IMR-90 (cell line): ENCODE measurements around the gene IL1R2. TPM values are rescaled to one million over a fixed set of nuclear protein-coding genes. Genes with fewer than 3 reads are reported as not detected.

Experiments used
- ATAC-seq: fragments of 200-7000 bp; cut with Tn5 transposase; 2 replicates; pipeline ENCODE4 v1.9.1; 2020; ENCODE audit warnings: low read depth, mild to moderate bottlenecking, moderate library complexity
- BruUV-seq: library from RNA; stranded (reverse); fragments of 400-500 nt; replicated peaks from 2 replicates; lab custom pipeline; 2021; lab: Mats Ljungman, UMichigan
- CTCF ChIA-PET: fragments of 300-600 bp; formaldehyde crosslinking; extraction: SDS; loops from one replicate; lab custom pipeline; 2021; ENCODE audit warnings: antibody characterized with exemption; lab: Yijun Ruan, JAX
- POLR2A ChIA-PET: fragments of 300-600 bp; sonication (Branson Sonifier 250); formaldehyde crosslinking; loops from one replicate; lab custom pipeline; 2022; ENCODE audit warnings: antibody characterized with exemption; ENCODE audit not compliant: unreplicated experiment; lab: Charles Lee
- DNase-seq: peaks from one replicate; pipeline ENCODE4 v3.0.0; 2013
- H2AFZ ChIP-seq: replicated peaks from 2 replicates; pipeline ENCODE3; 2013; ENCODE audit warnings: low read length, mild to moderate bottlenecking; ENCODE audit not compliant: poor library complexity
- H2AK5ac ChIP-seq: 2 replicates; pipeline ENCODE4 v1.6.1; 2013; ENCODE audit warnings: low read depth, low read length, inconsistent platforms
- H2AK9ac ChIP-seq: replicated peaks from 2 replicates; pipeline ENCODE3; 2013; ENCODE audit warnings: mild to moderate bottlenecking, low read depth, low read length, moderate library complexity; ENCODE audit not compliant: poor library complexity
- H2BK120ac ChIP-seq: 2 replicates; pipeline ENCODE4 v1.6.1; 2013; ENCODE audit warnings: low read depth, low read length, inconsistent platforms
- H2BK15ac ChIP-seq: 3 replicates; pipeline ENCODE4 v1.6.1; 2013; ENCODE audit warnings: low read depth, low read length, inconsistent platforms
- H2BK20ac ChIP-seq: 2 replicates; pipeline ENCODE4 v1.6.1; 2013; ENCODE audit warnings: low read depth, mild to moderate bottlenecking, inconsistent platforms, low read length, moderate library complexity
- H2BK5ac ChIP-seq: 2 replicates; pipeline ENCODE4 v1.6.1; 2013; ENCODE audit warnings: mild to moderate bottlenecking, low read depth, low read length, inconsistent platforms; ENCODE audit not compliant: poor library complexity, severe bottlenecking
- H3K14ac ChIP-seq: replicated peaks from 2 replicates; pipeline ENCODE4 v1.6.1; 2013; ENCODE audit warnings: low read depth, low read length, inconsistent platforms
- H3K18ac ChIP-seq: 2 replicates; pipeline ENCODE4 v1.6.1; 2013; ENCODE audit warnings: low read depth, low read length, control low read depth
- H3K23ac ChIP-seq: 2 replicates; pipeline ENCODE4 v1.6.1; 2013; ENCODE audit warnings: low read depth, low read length, inconsistent platforms
- H3K27ac ChIP-seq: 2 replicates; pipeline ENCODE4 v1.5.1; 2013; ENCODE audit warnings: mild to moderate bottlenecking, control low read depth, low read length; ENCODE audit not compliant: insufficient read depth
- H3K27me3 ChIP-seq: 2 replicates; pipeline ENCODE4 v1.6.1; 2013; ENCODE audit warnings: low read length; ENCODE audit not compliant: control insufficient read depth, insufficient read depth
- H3K36me3 ChIP-seq: 2 replicates; pipeline ENCODE4 v1.6.1; 2013; ENCODE audit warnings: low read length, mixed read lengths; ENCODE audit not compliant: control insufficient read depth, insufficient read depth
- H3K4ac ChIP-seq: 2 replicates; pipeline ENCODE4 v1.6.1; 2013; ENCODE audit warnings: low read depth, low read length, inconsistent platforms
- H3K4me1 ChIP-seq: 2 replicates; pipeline ENCODE4 v1.6.1; 2013; ENCODE audit warnings: low read length, mixed read lengths; ENCODE audit not compliant: control insufficient read depth, insufficient read depth
- H3K4me2 ChIP-seq: 2 replicates; pipeline ENCODE4 v1.6.1; 2013; ENCODE audit warnings: low read depth, mild to moderate bottlenecking, control low read depth, low read length, moderate library complexity
- H3K4me3 ChIP-seq: 2 replicates; pipeline ENCODE4 v1.5.1; 2013; ENCODE audit warnings: low read depth, mild to moderate bottlenecking, control low read depth, low read length, moderate library complexity; ENCODE audit not compliant: insufficient read depth
- H3K56ac ChIP-seq: 2 replicates; pipeline ENCODE4 v1.6.1; 2013; ENCODE audit warnings: low read length, inconsistent platforms; ENCODE audit not compliant: insufficient read depth; ENCODE audit errors: extremely low read depth
- H3K79me1 ChIP-seq, 2 experiments: 2 replicates each; pipeline ENCODE4 v1.6.1; 2013; ENCODE audit warnings: low read length in 2 of 2, inconsistent platforms in 1 of 2, low read depth in 1 of 2
- H3K9ac ChIP-seq: 2 replicates; pipeline ENCODE4 v1.6.1; 2013; ENCODE audit warnings: low read depth, low read length, control low read depth
- H3K9me1 ChIP-seq: 2 replicates; pipeline ENCODE4 v1.6.1; 2013; ENCODE audit warnings: low read length, inconsistent platforms; ENCODE audit not compliant: insufficient read depth
- H3K9me3 ChIP-seq: 2 replicates; pipeline ENCODE4 v1.6.1; 2013; ENCODE audit warnings: low read length; ENCODE audit not compliant: control insufficient read depth, insufficient read depth
- H4K20me1 ChIP-seq: 2 replicates; pipeline ENCODE4 v1.6.1; 2013; ENCODE audit warnings: low read length, inconsistent platforms; ENCODE audit not compliant: insufficient read depth
- H4K5ac ChIP-seq: 2 replicates; pipeline ENCODE4 v1.6.1; 2013; ENCODE audit warnings: mild to moderate bottlenecking, low read depth, low read length, control low read depth
- H4K8ac ChIP-seq, 2 experiments: 2 replicates each; pipeline ENCODE4 v1.6.1; 2013; ENCODE audit warnings: low read depth in 2 of 2, low read length in 2 of 2, control low read depth in 1 of 2, inconsistent platforms in 1 of 2
- H4K91ac ChIP-seq: 2 replicates; pipeline ENCODE4 v1.6.1; 2013; ENCODE audit warnings: low read depth, low read length, inconsistent platforms; ENCODE audit not compliant: insufficient read depth
- BHLHE40 ChIP-seq: fragments of 150-350 bp; IDR thresholded peaks from 2 replicates; pipeline ENCODE4 v1.6.1; 2016; ENCODE audit warnings: mild to moderate bottlenecking, low read depth, low read length
- CEBPB ChIP-seq: IDR thresholded peaks from 2 replicates; pipeline ENCODE4 v1.6.1; 2012; ENCODE audit warnings: low read depth, low read length, improper control_type of control experiment
- CHD1 ChIP-seq: IDR thresholded peaks from 2 replicates; pipeline ENCODE4 v1.6.1; 2012; ENCODE audit warnings: low read depth, low read length, improper control_type of control experiment
- ELK1 ChIP-seq: fragments of 150-350 bp; IDR thresholded peaks from 2 replicates; pipeline ENCODE4 v1.6.1; 2016; ENCODE audit warnings: low read depth, mild to moderate bottlenecking, low read length, moderate library complexity, borderline replicate concordance
- FOS ChIP-seq: fragments of 150-350 bp; IDR thresholded peaks from 2 replicates; pipeline ENCODE4 v1.6.1; 2016; ENCODE audit warnings: low read depth, low read length
- MAFK ChIP-seq: IDR thresholded peaks from 2 replicates; pipeline ENCODE4 v1.6.1; 2012; ENCODE audit warnings: low read depth, low read length, improper control_type of control experiment
- MAZ ChIP-seq: IDR thresholded peaks from 2 replicates; pipeline ENCODE4 v1.6.1; 2012; ENCODE audit warnings: low read depth, mild to moderate bottlenecking, low read length, improper control_type of control experiment, moderate library complexity, borderline replicate concordance
- MXI1 ChIP-seq: IDR thresholded peaks from 2 replicates; pipeline ENCODE4 v1.6.1; 2012; ENCODE audit warnings: low read depth, mild to moderate bottlenecking, low read length, moderate library complexity, borderline replicate concordance
- NFE2L2 ChIP-seq: fragments of 150-350 bp; IDR thresholded peaks from 2 replicates; pipeline ENCODE4 v1.6.1; 2016; ENCODE audit warnings: low read depth, mild to moderate bottlenecking, low read length
- POLR2A ChIP-seq: IDR thresholded peaks from 2 replicates; pipeline ENCODE4 v1.6.1; 2012; ENCODE audit warnings: mild to moderate bottlenecking, low read depth, low read length
- RAD21 ChIP-seq: IDR thresholded peaks from 2 replicates; pipeline ENCODE4 v1.6.1; 2012; ENCODE audit warnings: low read length, improper control_type of control experiment
- RCOR1 ChIP-seq: IDR thresholded peaks from 2 replicates; pipeline ENCODE4 v1.6.1; 2012; ENCODE audit warnings: mild to moderate bottlenecking, low read length, improper control_type of control experiment; ENCODE audit not compliant: insufficient replicate concordance
- RFX5 ChIP-seq: IDR thresholded peaks from 2 replicates; pipeline ENCODE4 v1.8.0; 2012; ENCODE audit warnings: low read depth, mild to moderate bottlenecking, low read length, moderate library complexity
- SMC3 ChIP-seq: fragments of 150-350 bp; IDR thresholded peaks from 2 replicates; pipeline ENCODE4 v1.6.1; 2016; ENCODE audit warnings: low read depth, mild to moderate bottlenecking, antibody characterized with exemption, low read length, moderate library complexity
- USF2 ChIP-seq: fragments of 150-350 bp; IDR thresholded peaks from 2 replicates; pipeline ENCODE4 v1.6.1; 2017; ENCODE audit warnings: mild to moderate bottlenecking, antibody characterized with exemption, low read length, low read depth
- WGBS, 2 experiments: methylation state at CpG; one replicate each; pipeline versions ENCODE4 v1.1.5 to v1.1.7; 2013; ENCODE audit warnings: missing lambda C conversion rate in 2 of 2; ENCODE audit not compliant: insufficient read length in 1 of 2; ENCODE audit errors: extremely low coverage in 2 of 2; 5-methylcytosine and 5-hydroxymethylcytosine counted together
- dilution Hi-C: fragments of 300-500 bp; cut with HindIII; formaldehyde crosslinking; loops from one replicate; pipeline ENCODE4 v1.14.3; 2018; ENCODE audit warnings: low sequenced_read_pairs; ENCODE audit not compliant: unreplicated experiment
- in situ Hi-C: fragments of 300-500 bp; cut with MboI; formaldehyde crosslinking; loops from 3 replicates; pipeline ENCODE4 v1.14.3; 2019; ENCODE audit warnings: low sequenced_read_pairs, inconsistent platforms, mixed read lengths
- intact Hi-C: fragments of 100-400 bp; cut with micrococcal nuclease; formaldehyde crosslinking; loops from 2 replicates; pipeline ENCODE4 v1.10.0; 2022
- polyA plus RNA-seq, 3 experiments: library from polyadenylated mRNA; depleted of rRNA; stranded (reverse); fragments of >200 nt; gene quantifications; 2 replicates each; pipeline ENCODE4 v1.2.3, GENCODE V29; 2012; ENCODE audit warnings: low replicate concordance in 1 of 3
- total RNA-seq: library from RNA; depleted of rRNA; stranded (reverse); fragments of >200 nt; gene quantifications from 2 replicates; pipeline ENCODE4 v1.2.3, GENCODE V29; 2012
- TF ChIP-seq, protein P1 (sequence below): conservative IDR thresholded peaks from 2 replicates; pipeline ENCODE4 v1.5.1; 2012; ENCODE audit warnings: mild to moderate bottlenecking, low read depth, low read length, improper control_type of control experiment

IL1R2 gene
- total and polyA plus RNA-seq, 2 of the 4 experiments (the other 2 are of a cell fraction), result not detected

- POLR2A ChIA-PET, result no interaction called here
Observed at GRCh38 chr2:101970901-101971300, 20.9 kb upstream of the IL1R2 start.

More at GRCh38 chr2:101970901-101971300, 20.9 kb upstream of the IL1R2 start:
- no TSS peak for BruUV-seq
- no peak overlapping the region for H3K4me3 ChIP-seq
- H4K20me1 ChIP-seq, result no peaks in the 10 kb centered on the region
- H3K4me2 ChIP-seq, result no peak overlapping the region
- H2BK5ac ChIP-seq, result no peak overlapping the region
- peaks cover 19% of the 10 kb centered on the region for H3K4me1 ChIP-seq
- no peak overlapping the region for H3K56ac ChIP-seq
- no peak overlapping the region for H2BK20ac ChIP-seq
- no peak overlapping the region for H2AK5ac ChIP-seq
- H3K27me3 ChIP-seq, result peaks cover 7% of the 10 kb centered on the region
- no peak for ATAC-seq
- no peak overlapping the region for H3K27ac ChIP-seq
- no CpG with 5 or more reads among the region's 1 CpG for WGBS, 2 experiments
- no peak overlapping the region for H2AFZ ChIP-seq
- no peak for DNase-seq
- H3K23ac ChIP-seq, result no peak overlapping the region
- H3K9ac ChIP-seq, result no peak overlapping the region
- H3K18ac ChIP-seq, result no peak overlapping the region
- H3K4ac ChIP-seq, result no peak overlapping the region
- CTCF ChIA-PET, result interaction anchor here (0.5 kb wide), 1 partner anchor 855 kb away, joined by 5 read pairs; no protein-coding TSS in a partner anchor
- in situ Hi-C loops, result no loop called here
- H4K91ac ChIP-seq, result no peak overlapping the region
- H4K5ac ChIP-seq, result no peak overlapping the region
- dilution Hi-C loops, result no loop called here
- H3K9me1 ChIP-seq, result no peaks in the 10 kb centered on the region
- no peak overlapping the region for H2BK120ac ChIP-seq
- H4K8ac ChIP-seq, result no peak overlapping the region
- no peak for TF ChIP-seq NFE2L2
- no peak for TF ChIP-seq RFX5
- no peak for TF ChIP-seq CHD1
- TF ChIP-seq MXI1, result no peak
- TF ChIP-seq RAD21, result no peak
- no peak for TF ChIP-seq SMC3
- no peak for TF ChIP-seq ELK1
- TF ChIP-seq MAZ, result no peak
- TF ChIP-seq, protein P1, sequence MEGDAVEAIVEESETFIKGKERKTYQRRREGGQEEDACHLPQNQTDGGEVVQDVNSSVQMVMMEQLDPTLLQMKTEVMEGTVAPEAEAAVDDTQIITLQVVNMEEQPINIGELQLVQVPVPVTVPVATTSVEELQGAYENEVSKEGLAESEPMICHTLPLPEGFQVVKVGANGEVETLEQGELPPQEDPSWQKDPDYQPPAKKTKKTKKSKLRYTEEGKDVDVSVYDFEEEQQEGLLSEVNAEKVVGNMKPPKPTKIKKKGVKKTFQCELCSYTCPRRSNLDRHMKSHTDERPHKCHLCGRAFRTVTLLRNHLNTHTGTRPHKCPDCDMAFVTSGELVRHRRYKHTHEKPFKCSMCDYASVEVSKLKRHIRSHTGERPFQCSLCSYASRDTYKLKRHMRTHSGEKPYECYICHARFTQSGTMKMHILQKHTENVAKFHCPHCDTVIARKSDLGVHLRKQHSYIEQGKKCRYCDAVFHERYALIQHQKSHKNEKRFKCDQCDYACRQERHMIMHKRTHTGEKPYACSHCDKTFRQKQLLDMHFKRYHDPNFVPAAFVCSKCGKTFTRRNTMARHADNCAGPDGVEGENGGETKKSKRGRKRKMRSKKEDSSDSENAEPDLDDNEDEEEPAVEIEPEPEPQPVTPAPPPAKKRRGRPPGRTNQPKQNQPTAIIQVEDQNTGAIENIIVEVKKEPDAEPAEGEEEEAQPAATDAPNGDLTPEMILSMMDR, result no peak
- TF ChIP-seq USF2, result no peak
- TF ChIP-seq RCOR1, result no peak
- TF ChIP-seq POLR2A, result no peak
- no peak for TF ChIP-seq BHLHE40
- no peak for TF ChIP-seq CEBPB
- no peak for TF ChIP-seq FOS
- TF ChIP-seq MAFK, result no peak
- H3K36me3 ChIP-seq, result no peaks in the 10 kb centered on the region
- no peak overlapping the region for H3K14ac ChIP-seq
- no peak overlapping the region for H2BK15ac ChIP-seq
- no peaks in the 10 kb centered on the region for H3K79me1 ChIP-seq
- peaks cover 2% of the 10 kb centered on the region; the same call in 1 of the 2 replicates for H3K9me3 ChIP-seq
- H2AK9ac ChIP-seq, result no peak overlapping the region
- intact Hi-C loops, result no loop called here
